NCI-H69 (cell line): Measurements from ENCODE around the gene IGFLR1.
A peak's percentile ranks its signal among the peaks of the same experiment; 100 is the strongest.

ENCODE experiments used
- DNase-seq: peaks from one replicate; lab custom pipeline; 2025; lab: John Stamatoyannopoulos, UW

The IGFLR1 gene

GRCh38 chr19:35742121-35742724, at the start of gene IGFLR1:
Gene IGFLR1 (minus strand): TSS chr19:35742452. CDS start chr19:35741180, 1,272 bp downstream.
- no peak for DNase-seq

- no peak for DNase-seq
Measured at GRCh38 chr19:35791814-35792279, 49.6 kb upstream of the IGFLR1 start.

- DNase-seq = peak; percentile 35
Measured at GRCh38 chr19:35790981-35791813, 48.9 kb upstream of the IGFLR1 start.

- no peak for DNase-seq
Measured at GRCh38 chr19:35789978-35790944, 48.0 kb upstream of the IGFLR1 start.

- no peak for DNase-seq
Measured at GRCh38 chr19:35789195-35789977, 47.1 kb upstream of the IGFLR1 start.

GRCh38 chr19:35788205-35788960, 46.1 kb upstream of the IGFLR1 start:
- no peak for DNase-seq

- no peak for DNase-seq
Measured at GRCh38 chr19:35787227-35787799, 45.1 kb upstream of the IGFLR1 start.

GRCh38 chr19:35786299-35787160, 44.3 kb upstream of the IGFLR1 start:
- no peak for DNase-seq

GRCh38 chr19:35785339-35785627, 43.0 kb upstream of the IGFLR1 start:
- no peak for DNase-seq

- no peak for DNase-seq
Measured at GRCh38 chr19:35784503-35785338, 42.5 kb upstream of the IGFLR1 start.

- DNase-seq = no peak
Measured at GRCh38 chr19:35783469-35784434, 41.5 kb upstream of the IGFLR1 start.

- DNase-seq = no peak
Measured at GRCh38 chr19:35782589-35782988, 40.3 kb upstream of the IGFLR1 start.

GRCh38 chr19:35781650-35782049, 39.4 kb upstream of the IGFLR1 start:
- no peak for DNase-seq

- no peak for DNase-seq
Measured at GRCh38 chr19:35780717-35781116, 38.5 kb upstream of the IGFLR1 start.

- no peak for DNase-seq
Measured at GRCh38 chr19:35780058-35780457, 37.8 kb upstream of the IGFLR1 start.

GRCh38 chr19:35779033-35779432, 36.8 kb upstream of the IGFLR1 start:
- no peak for DNase-seq

GRCh38 chr19:35777961-35778360, 35.7 kb upstream of the IGFLR1 start:
- DNase-seq = no peak
